ENCODE data around the gene OTUD5.
"Not testable (repeated sequence)": the region's sequence is repeated elsewhere in the genome, so short reads cannot be mapped to it uniquely, and the experiment has no call there.

The OTUD5 gene

DNA sequence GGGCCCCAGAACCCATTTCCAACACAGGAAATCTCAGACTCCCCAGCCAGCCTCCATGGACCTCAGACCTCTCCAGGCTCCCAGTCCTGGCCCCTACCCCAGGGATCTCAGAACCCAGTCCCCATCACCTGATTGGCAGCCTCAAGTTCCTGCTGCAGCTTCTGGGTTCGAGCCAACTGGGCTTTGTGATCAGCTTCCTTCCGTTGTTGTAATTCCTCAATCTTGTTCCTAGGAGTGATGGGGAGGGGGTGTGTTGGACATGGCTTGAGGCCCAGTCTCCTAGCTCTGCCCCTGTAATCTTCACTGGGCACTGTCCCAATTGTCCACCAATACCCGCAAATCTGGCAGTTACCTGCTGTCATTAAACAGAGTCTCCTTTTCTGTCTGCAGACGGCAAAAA lies 32.1 kb upstream of the OTUD5 start:
- Histone ChIP-seq H3K4me3 (ENCODE audit: low read length) (no peak overlapping the region), H3K9ac (ENCODE audit: low read depth, low read length) (no peak overlapping the region), H3K36me3 (ENCODE audit: insufficient read depth, low read depth, low read length) (peaks cover 59% of the 10 kb centered on the region), H3K27ac (ENCODE audit: low read length) (no peak overlapping the region), H3K27me3 (ENCODE audit: insufficient read depth, low read length) (no peaks in the 10 kb centered on the region), H3K4me1 (ENCODE audit: insufficient read depth, low read length) (no peaks in the 10 kb centered on the region), H3K9me3 (ENCODE audit: insufficient read depth, low read depth, low read length) (no peaks in the 10 kb centered on the region)

DNA sequence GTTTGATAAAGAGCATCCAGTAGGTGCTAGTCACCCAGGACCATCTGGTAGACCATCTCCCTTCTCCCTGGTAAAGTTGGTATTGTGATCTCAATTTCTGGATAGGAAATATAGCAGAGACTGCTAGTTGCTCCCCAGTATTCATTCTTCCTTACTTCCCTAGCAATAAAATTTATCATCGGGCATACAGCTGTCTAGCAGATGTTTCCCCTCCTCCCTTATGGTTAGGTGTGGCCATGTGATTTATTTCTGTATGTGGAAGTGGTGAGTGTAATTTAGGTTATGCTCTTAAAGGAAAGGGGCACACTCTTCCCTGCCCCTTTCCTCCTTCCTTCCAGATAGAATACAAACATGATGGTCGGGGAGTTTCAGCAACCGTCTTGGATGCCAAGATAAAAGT lies 26.5 kb upstream of the OTUD5 start:
- H3K36me3 ChIP-seq (ENCODE audit: insufficient read depth, low read depth, low read length): peaks cover 61% of the 10 kb centered on the region
- no peaks in the 10 kb centered on the region for H3K9me3 ChIP-seq (ENCODE audit: insufficient read depth, low read depth, low read length)

DNA sequence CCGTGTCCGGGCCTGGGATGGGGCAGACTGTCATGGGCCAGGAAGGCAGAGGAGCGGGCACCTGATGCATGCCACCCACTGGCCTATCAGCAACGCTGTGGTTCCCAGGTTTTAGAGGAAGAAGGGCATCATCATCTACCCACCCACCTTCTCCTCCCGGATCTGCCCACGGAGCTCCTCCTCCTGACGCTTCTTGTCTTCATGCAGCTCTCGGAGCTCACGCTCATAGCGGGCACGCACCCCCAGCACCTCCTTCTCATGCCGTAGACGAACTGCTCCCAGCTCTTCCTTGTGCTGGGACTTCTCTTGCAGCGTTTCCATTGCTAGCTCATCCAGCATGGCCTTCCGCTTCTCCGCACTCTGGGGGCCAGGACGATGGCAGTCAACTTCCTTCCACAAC lies 25.7 kb upstream of the OTUD5 start:
- Histone ChIP-seq H3K36me3 (ENCODE audit: insufficient read depth, low read depth, low read length) (peaks cover 57% of the 10 kb centered on the region), H3K4me3 (ENCODE audit: low read length) (no peak overlapping the region), H3K9ac (ENCODE audit: low read depth, low read length) (no peak overlapping the region), H3K4me1 (ENCODE audit: insufficient read depth, low read length) (no peaks in the 10 kb centered on the region), H3K27ac (ENCODE audit: low read length) (no peak overlapping the region), H3K27me3 (ENCODE audit: insufficient read depth, low read length) (no peaks in the 10 kb centered on the region), H3K9me3 (ENCODE audit: insufficient read depth, low read depth, low read length) (no peaks in the 10 kb centered on the region)

More for the DNA sequence above, 26.5 kb upstream of the OTUD5 start:
- Histone ChIP-seq H3K27ac (ENCODE audit: low read length) (no peak overlapping the region), H3K4me3 (ENCODE audit: low read length) (no peak overlapping the region), H3K9ac (ENCODE audit: low read depth, low read length) (no peak overlapping the region), H3K4me1 (ENCODE audit: insufficient read depth, low read length) (no peaks in the 10 kb centered on the region), H3K27me3 (ENCODE audit: insufficient read depth, low read length) (no peaks in the 10 kb centered on the region)

DNA sequence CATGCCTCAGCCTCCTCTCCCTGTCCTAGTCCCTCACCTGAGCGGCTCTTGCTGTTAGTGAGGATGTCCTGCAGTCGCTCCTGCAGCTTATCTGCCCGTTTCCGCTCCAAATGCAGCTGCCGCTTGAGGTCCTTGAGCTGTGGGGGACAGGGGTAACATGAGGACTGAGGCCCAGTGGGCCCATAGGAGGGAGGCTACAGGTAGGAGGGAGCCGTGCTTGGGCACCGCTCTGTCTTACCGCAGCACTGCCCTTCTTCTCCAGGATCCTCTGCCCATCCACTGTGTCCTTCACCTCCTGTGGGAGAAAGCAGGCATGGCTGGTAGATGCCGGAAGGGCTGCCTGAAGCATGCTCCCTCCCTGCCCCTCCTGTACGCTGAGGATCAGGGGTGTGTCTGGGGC lies 23.8 kb upstream of the OTUD5 start:
- H3K9me3 ChIP-seq (ENCODE audit: insufficient read depth, low read depth, low read length): no peaks in the 10 kb centered on the region

DNA sequence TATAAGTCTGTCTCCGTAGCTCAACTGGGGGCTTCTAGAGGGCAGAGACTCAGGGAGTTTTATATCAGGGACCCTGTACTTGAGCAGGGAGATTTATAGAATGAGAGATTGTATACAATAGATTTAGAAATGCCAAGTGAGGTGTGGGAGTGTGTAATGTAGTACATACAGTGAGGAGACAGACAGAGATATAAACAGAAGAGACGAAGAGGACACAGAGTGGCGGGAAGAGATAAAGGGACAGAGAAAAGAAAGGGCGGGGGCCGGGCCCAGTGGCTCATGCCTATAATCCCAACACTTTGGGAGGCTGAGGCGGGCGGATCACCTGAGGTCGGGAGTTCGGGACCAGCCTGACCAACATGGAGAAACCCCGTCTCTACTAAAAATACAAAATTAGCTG lies 22.9 kb upstream of the OTUD5 start:
- not testable (repeated sequence) for H3K9ac ChIP-seq (ENCODE audit: low read depth, low read length); H3K9me3 ChIP-seq (ENCODE audit: insufficient read depth, low read depth, low read length); H3K4me3 ChIP-seq (ENCODE audit: low read length); H3K27ac ChIP-seq (ENCODE audit: low read length); H3K4me1 ChIP-seq (ENCODE audit: insufficient read depth, low read length); H3K27me3 ChIP-seq (ENCODE audit: insufficient read depth, low read length)
- peaks cover 78% of the 10 kb centered on the region for H3K36me3 ChIP-seq (ENCODE audit: insufficient read depth, low read depth, low read length)

More for the DNA sequence above, 23.8 kb upstream of the OTUD5 start:
- H3K27ac ChIP-seq (ENCODE audit: low read length): no peak overlapping the region
- H3K9ac ChIP-seq (ENCODE audit: low read depth, low read length): no peak overlapping the region
- H3K27me3 ChIP-seq (ENCODE audit: insufficient read depth, low read length): no peaks in the 10 kb centered on the region
- no peak overlapping the region for H3K4me3 ChIP-seq (ENCODE audit: low read length)
- peaks cover 74% of the 10 kb centered on the region for H3K36me3 ChIP-seq (ENCODE audit: insufficient read depth, low read depth, low read length)
- no peaks in the 10 kb centered on the region for H3K4me1 ChIP-seq (ENCODE audit: insufficient read depth, low read length)

DNA sequence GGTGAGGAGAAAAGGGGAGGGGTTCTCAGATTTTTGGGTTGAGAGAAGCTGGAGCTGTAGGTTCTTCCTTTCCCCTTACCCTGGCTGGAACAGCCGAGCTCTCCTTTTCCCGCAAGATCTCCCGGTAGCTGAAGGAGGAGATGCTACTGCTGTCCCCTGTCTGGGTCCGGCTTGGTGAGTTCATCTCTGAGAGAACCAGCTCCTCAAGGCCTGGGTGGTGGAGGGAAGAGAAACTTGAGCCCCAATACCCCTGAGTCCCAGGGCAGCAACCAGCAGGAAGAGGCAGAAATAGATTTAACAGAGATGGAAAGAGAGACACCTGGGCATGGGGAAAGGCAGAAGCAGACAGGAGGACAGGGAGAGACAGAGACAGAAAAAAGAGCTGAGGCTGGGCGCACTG lies 20.8 kb upstream of the OTUD5 start:
- Histone ChIP-seq H3K36me3 (ENCODE audit: insufficient read depth, low read depth, low read length) (peaks cover 75% of the 10 kb centered on the region), H3K9me3 (ENCODE audit: insufficient read depth, low read depth, low read length) (no peaks in the 10 kb centered on the region), H3K9ac (ENCODE audit: low read depth, low read length) (no peak overlapping the region), H3K27ac (ENCODE audit: low read length) (no peak overlapping the region), H3K4me3 (ENCODE audit: low read length) (no peak overlapping the region), H3K4me1 (ENCODE audit: insufficient read depth, low read length) (no peaks in the 10 kb centered on the region), H3K27me3 (ENCODE audit: insufficient read depth, low read length) (no peaks in the 10 kb centered on the region)

DNA sequence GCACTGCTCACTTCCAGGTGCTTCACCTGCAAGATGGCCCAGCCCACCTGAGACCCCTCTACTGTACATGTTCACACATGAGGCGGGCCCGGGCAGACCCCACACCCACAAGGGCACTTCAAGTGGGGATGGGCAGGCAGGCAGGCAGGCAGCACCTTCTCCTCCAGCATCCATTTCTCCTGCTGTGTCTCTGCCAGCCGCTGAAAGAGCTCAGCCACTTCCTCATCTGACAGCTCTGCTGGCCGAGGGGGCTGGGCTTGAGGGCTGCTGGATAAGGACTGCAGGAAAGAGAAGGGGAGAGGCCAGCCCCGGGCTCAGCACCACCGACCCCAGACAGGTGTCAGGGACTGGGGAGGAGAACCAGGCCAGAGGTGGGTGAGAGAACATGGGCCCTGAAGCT lies 18.7 kb upstream of the OTUD5 start:
- H3K27me3 ChIP-seq (ENCODE audit: insufficient read depth, low read length): no peaks in the 10 kb centered on the region
- H3K4me1 ChIP-seq (ENCODE audit: insufficient read depth, low read length): no peaks in the 10 kb centered on the region
- no peaks in the 10 kb centered on the region for H3K9me3 ChIP-seq (ENCODE audit: insufficient read depth, low read depth, low read length)
- H3K4me3 ChIP-seq (ENCODE audit: low read length): no peak overlapping the region
- H3K36me3 ChIP-seq (ENCODE audit: insufficient read depth, low read depth, low read length): peaks cover 54% of the 10 kb centered on the region
- no peak overlapping the region for H3K27ac ChIP-seq (ENCODE audit: low read length)
- no peak overlapping the region for H3K9ac ChIP-seq (ENCODE audit: low read depth, low read length)

DNA sequence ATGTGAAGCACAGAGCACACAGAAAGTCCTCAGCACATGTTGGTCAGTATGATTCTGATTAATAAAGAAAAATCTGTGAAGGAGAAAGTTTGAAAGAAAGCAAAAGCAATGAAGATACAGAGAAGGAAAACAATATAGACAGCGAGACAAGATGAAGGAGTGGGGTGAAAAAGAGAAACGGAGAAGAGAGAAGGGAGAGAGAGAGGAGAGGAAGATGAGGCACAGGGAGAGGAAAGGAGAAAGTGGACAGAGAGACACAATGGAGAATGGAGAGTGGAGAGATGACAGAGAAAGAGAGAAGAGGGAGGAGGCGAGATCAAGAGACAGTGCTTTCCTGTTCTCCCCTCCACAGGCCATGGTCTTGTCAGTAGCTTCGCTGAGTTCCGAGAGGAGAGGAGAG lies 18.1 kb upstream of the OTUD5 start:
- H3K9ac ChIP-seq (ENCODE audit: low read depth, low read length): no peak overlapping the region
- no peak overlapping the region for H3K4me3 ChIP-seq (ENCODE audit: low read length)
- no peak overlapping the region for H3K27ac ChIP-seq (ENCODE audit: low read length)
- peaks cover 50% of the 10 kb centered on the region for H3K36me3 ChIP-seq (ENCODE audit: insufficient read depth, low read depth, low read length)
- no peaks in the 10 kb centered on the region for H3K4me1 ChIP-seq (ENCODE audit: insufficient read depth, low read length)
- H3K9me3 ChIP-seq (ENCODE audit: insufficient read depth, low read depth, low read length): no peaks in the 10 kb centered on the region
- no peaks in the 10 kb centered on the region for H3K27me3 ChIP-seq (ENCODE audit: insufficient read depth, low read length)

DNA sequence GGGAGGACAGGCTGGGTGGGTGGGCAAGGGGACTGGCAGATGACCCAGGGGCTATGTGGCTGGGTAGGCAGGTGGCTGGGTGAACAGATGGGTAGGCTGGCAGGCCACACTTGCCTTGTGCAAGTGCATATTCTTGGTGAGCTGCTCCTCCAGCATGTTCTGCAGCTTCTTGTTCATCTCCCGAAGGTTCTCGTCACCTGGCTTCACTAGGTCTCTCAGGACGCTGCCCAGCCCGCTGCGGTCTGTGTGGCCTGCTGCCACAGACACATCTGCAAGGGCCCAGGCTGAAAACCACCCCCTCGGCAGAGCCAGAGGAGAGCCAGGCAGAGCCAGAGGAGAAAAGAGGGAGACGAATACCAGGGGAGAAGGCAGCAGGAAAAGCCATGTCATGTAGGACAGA lies 17.6 kb upstream of the OTUD5 start:
- Histone ChIP-seq H3K27ac (ENCODE audit: low read length) (no peak overlapping the region), H3K4me3 (ENCODE audit: low read length) (no peak overlapping the region), H3K9me3 (ENCODE audit: insufficient read depth, low read depth, low read length) (no peaks in the 10 kb centered on the region), H3K27me3 (ENCODE audit: insufficient read depth, low read length) (no peaks in the 10 kb centered on the region), H3K9ac (ENCODE audit: low read depth, low read length) (no peak overlapping the region), H3K4me1 (ENCODE audit: insufficient read depth, low read length) (no peaks in the 10 kb centered on the region), H3K36me3 (ENCODE audit: insufficient read depth, low read depth, low read length) (peaks cover 46% of the 10 kb centered on the region)

DNA sequence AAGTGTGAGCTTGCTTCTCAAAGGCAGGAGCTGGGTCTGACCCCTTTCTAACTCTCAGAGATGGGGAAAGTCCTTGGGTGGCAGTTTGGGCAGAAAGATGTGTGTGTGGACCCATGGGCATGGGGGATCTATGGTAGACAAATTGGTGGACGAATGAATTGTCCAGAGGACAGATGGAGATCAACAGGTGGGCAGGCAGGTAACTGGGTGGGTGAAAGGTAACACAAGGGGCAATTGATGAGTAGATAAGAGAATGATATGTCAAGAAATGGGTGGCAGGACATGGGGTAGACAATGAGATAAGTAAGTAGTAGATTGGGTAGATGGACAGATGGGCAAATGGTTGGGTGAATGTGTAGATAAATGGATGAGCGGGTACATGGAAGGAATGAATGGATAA lies 17.2 kb upstream of the OTUD5 start:
- Histone ChIP-seq H3K9me3 (ENCODE audit: insufficient read depth, low read depth, low read length) (no peaks in the 10 kb centered on the region), H3K9ac (ENCODE audit: low read depth, low read length) (no peak overlapping the region), H3K27ac (ENCODE audit: low read length) (no peak overlapping the region), H3K4me1 (ENCODE audit: insufficient read depth, low read length) (no peaks in the 10 kb centered on the region), H3K27me3 (ENCODE audit: insufficient read depth, low read length) (no peaks in the 10 kb centered on the region), H3K36me3 (ENCODE audit: insufficient read depth, low read depth, low read length) (peaks cover 43% of the 10 kb centered on the region), H3K4me3 (ENCODE audit: low read length) (no peak overlapping the region)

DNA sequence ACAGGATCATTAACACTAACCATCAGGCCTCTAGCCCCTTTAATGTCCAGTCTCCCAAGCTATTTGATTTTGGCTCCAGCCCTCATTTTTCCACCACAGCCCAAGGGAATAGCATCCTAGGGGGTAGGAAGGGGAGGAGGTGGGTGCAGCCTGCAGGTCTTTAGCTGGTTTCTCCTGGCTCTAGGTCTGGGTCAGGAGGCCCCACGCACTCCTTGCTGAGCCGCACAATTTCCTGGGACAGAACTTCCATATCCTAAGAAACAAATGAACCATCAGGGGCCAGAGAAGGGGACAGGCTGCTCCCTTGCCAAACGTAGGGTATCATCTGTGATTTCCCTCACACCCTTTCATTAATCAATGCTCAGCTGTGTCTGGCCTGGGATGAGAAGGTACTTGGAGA lies 16.6 kb upstream of the OTUD5 start:
- peaks cover 43% of the 10 kb centered on the region for H3K36me3 ChIP-seq (ENCODE audit: insufficient read depth, low read depth, low read length)
- H3K9ac ChIP-seq (ENCODE audit: low read depth, low read length): no peak overlapping the region
- no peaks in the 10 kb centered on the region for H3K4me1 ChIP-seq (ENCODE audit: insufficient read depth, low read length)
- H3K27ac ChIP-seq (ENCODE audit: low read length): no peak overlapping the region
- no peak overlapping the region for H3K4me3 ChIP-seq (ENCODE audit: low read length)
- H3K27me3 ChIP-seq (ENCODE audit: insufficient read depth, low read length): no peaks in the 10 kb centered on the region
- no peaks in the 10 kb centered on the region for H3K9me3 ChIP-seq (ENCODE audit: insufficient read depth, low read depth, low read length)

DNA sequence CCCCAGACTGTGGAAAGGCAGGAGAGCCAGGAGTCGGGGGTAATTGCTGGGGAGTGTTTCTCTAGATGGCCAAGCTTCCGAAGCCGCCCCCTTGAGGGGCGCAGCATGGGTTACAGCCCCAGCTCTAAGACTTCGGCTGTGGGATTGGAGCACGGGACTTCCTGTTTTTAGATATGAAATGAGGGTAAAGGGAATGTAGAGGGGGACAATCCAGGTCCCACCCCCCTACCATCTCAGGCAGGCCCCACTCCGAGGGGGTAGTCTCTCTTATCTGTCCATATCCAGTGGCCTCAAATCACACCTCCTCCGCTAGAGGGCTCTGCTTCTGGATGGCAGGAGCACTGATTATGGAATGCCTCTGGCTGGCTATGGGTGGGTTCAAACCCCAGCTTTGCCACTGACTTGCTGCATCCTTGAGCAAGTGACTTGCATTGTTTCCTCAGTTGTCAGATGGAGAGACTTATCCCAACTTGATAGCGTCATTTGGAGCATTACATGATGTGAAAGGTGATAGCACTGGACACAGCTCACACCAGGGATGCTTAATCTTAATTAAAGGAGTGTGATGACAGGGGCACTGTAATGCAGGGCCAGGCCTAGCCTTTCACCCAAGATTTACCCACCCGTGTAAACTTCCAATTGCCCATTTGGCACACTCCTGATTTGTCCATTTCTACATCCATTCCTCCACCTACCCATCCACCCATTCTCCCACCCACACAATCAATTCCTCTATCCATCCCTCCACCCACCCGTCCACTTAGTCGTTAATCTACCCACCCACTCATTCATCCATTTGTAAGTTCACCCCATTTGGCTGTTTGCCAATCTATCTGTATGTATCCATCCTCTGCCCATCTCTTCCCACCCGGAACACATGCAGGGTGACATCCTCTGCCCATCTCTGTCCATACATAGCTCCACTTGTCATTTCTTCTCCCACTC lies 15.1 kb upstream of the OTUD5 start:
- Histone ChIP-seq H3K9ac (ENCODE audit: low read depth, low read length) (peak overlapping the region; percentile 74; the same call in 1 of the 2 replicates), H3K27me3 (ENCODE audit: insufficient read depth, low read length) (no peaks in the 10 kb centered on the region), H3K4me3 (ENCODE audit: low read length) (peak overlapping the region; percentile 74), H3K36me3 (ENCODE audit: insufficient read depth, low read depth, low read length) (peaks cover 32% of the 10 kb centered on the region), H3K4me1 (ENCODE audit: insufficient read depth, low read length) (no peaks in the 10 kb centered on the region), H3K27ac (ENCODE audit: low read length) (no peak overlapping the region), H3K9me3 (ENCODE audit: insufficient read depth, low read depth, low read length) (no peaks in the 10 kb centered on the region)
